Inferior parietal cortex (tissue), 1 donor: ENCODE results near the gene DZIP1L.
"Not testable (repeated sequence)": the region's sequence is repeated elsewhere in the genome, so short reads cannot be mapped to it uniquely, and the experiment has no call there.

Source experiments
- DNase-seq: peaks from one replicate; pipeline ENCODE4 v3.0.0-alpha.2; 2016; ENCODE audit errors: extremely low spot score

The DZIP1L gene

DNA sequence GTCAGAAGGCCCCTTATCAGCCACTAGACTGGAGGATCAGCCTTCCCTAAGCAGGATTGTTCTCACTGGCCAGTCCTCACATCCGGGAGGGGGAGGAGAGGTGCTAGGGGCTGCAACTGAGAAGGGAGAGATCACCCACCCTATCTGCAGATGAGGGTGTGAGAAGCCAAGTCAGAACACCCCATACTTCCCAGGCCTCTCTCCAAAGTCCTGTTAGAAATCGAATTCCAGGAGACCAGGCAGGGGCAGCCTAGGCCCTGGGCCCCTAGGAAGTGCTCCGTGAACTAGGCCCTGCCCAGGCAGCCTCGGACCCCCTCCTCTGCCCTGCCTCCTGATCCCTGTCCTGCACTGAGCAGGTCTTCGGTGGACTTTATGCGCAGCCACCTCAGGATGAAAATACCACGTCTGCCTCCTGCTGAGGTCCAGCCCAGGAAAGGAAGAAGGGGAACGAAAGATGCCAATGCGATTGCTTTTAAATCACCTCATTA lies 933 bp downstream of the DZIP1L start:
- DNase-seq, result no peak

DNA sequence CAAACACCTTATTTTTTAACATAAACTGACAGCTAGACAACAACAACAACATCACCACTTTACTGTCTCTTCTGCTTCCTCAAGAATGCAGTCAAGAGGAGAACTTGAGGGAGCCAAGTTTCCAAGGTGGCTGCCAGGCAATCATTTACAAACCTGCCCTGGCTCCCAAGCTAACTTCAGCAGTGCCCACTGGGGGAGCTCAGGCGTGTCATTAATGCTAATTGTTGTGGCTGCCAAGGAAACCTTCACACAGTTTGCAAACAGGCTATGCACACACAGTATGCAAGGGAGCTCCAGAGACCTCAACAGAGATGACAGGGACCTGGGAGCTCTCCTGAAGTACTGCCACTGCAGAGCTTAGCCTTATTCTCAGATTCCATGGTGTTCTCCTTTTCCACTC lies 2.1 kb downstream of the DZIP1L start:
- no peak for DNase-seq

DNA sequence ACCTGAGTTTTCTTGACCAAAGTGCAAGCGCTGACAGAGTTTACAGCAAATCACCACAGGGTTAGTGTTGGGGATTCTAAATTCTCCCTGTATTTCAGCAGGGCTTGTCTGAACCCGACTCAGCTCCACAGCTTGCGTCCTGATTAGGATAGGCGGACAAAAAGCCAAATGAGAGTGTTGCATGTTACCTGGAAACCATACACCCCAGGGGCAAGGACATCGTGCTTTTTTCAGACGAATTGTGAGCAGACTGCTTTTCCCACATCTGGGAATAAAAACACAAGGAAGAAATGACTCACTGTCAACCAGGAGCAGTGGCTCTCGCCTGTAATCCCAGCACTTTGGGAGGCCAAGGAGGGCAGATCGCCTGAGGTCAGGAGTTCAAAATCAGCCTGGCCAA lies 3.0 kb downstream of the DZIP1L start:
- no peak for DNase-seq

DNA sequence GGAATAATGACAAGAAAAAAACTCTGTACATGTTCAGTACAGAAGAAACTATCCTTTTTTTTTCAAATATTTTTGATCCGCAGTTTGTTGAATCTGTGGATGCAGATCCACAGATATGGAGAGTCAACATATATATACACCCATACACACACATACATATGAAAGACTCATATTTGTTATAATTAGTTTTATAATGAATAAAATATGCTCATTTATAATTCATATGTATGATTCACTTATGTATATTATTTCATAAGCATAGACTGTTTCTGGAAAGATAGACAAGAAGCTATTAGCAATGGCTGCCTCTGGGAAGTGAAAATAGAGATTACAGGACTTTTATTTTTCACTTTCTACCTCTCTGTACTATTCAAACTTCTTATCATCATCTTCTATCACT lies 9.8 kb downstream of the DZIP1L start:
- no peak for DNase-seq

DNA sequence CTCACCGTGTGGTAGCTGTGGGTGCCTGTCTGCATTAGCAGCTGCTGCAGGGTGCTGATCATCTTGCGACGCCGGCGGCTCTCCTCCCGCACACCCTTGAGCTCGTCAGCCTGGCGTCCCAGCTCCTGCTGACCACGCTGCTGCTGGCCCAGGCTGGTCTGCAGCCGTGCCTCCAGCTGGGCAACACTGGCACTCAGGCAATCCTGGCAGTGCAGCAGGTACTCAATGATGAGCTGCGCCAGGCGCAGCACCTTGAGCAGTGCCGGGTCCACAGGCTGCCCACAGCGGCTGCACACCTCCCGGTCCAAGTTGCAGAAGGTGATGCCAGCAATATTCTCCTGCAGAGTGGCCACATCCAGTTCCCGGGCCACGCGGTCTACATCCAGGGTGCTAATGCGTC lies 11.9 kb downstream of the DZIP1L start:
- no peak for DNase-seq

DNA sequence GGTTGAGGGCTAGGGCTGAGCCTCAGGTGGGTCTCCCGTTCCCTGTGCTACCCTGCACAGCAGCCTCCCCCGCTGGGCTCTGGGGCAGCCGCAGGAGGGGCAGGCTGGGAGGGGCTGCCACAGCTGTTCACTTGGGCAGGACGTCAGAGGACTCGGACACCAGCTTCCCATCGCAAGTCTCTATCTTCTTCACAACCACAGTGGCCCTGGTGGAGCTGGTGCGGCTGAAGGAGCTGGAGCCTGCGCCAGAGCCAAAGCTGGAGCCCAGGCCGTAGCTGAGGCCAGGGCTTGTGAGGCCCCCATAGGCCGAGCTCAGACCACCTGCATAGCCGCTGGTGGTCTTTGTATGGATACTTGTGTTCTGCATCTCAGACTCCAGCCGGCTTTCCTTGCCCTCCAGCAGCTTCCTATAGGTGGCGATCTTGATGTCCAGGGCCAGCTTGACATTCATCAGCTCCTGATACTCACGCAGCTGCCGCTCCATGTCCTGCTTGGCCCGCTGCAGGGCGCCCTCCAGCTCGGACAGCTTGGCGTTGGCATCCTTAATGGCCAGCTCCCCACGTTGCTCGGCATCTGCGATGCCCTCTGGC lies 14.0 kb downstream of the DZIP1L start:
- DNase-seq, result not testable (repeated sequence)

DNA sequence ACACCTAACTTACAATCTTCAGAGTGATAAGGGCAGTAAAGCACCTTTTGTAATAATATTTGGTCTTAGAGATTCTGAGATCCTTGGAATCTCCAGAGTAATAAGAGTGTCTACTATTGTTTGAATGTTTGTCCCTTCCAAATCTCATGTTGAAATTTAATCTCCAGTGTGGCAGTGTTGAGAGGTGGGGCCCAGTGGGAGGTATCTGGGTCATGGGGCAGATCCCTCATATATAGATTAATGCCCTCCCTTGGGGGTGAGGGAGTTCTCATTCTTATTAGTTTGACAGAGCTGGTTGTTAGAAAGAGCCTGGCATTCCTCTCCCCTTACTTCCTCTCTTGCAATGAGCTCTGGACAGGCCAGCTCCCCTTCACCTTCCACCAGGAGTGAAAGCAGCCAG lies 16.0 kb downstream of the DZIP1L start:
- DNase-seq, result no peak

DNA sequence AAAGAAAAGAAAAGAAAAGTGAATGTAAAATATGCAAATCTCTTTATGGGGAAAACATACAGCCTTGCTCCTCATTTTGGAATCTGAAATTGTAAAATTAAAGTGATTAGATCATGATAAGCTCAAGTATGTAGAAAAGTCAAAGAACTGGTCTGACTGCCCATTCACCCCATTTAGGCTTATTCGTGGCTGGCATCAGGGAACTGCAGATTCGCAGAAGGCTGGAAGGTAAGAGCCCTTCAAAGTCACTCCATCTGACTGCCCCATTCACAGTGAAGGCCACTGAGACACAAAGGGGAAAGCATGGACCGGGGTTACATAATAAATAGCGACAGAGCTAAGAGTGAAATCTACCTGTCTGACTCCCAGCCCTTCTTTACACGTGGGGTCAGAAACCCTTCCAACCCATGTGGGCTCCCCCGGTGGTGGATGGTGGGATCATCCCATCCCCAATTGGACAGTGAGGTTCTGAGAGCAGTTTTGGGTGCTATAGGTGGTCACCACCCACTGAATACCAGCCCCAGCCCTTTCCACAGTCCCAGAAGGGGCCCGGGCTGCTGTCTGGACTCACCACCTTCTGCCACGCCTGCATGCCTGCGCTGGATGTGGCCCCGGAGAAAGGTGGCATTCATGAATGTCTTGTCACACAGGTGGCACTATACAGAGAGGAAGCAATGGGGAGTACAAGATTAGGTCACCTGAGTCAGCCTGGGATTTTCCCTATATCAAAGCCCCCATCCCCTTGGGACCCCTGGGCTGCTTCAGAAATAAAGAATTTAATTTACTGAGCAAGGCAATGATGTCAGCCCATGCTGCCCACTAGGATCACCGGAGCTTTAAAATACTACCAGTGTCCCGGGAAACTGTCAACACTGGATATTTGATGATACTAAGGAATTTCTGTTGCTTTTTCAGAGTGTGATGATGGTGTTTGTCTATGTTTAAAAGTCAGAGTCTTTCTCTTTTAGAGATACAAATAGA lies 17.9 kb downstream of the DZIP1L start:
- no peak for DNase-seq

DNA sequence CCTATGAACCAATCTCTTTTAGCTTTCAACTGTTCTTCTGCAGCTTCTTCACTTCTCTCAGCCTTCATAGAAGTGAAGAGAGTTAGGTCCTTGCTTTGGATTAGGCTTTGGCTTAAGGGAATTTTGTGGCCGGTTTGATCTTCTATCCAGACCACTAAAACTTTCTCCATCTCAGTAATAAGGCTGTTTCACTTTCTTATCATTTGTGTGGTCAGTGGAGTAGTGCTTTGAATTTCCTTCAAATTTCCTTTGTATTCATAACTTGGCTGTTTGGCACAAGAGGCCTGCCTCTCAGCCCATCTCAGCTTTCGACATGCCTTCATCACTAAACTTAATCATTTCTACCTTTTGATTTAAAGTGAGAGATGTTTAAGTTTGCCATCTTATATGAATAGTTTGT lies 21.7 kb downstream of the DZIP1L start:
- no peak for DNase-seq

DNA sequence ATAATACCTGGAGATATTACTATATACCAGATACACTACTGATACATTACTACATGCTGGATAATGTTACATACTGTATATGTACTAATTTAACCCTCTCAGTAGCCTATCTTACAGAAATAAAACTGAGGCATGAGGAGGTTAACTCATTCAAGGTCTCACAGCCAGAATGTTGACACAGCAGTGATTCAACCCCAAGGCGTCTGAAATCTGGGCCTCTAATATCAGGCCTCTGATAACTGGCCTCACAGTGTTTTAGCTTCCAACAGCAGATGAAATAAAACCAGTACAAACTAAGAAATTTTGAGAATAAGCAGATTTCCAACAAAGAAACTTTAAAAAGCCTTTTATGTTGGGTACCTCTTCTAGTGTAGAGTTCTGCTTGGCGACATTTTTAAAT lies 23.4 kb downstream of the DZIP1L start:
- no peak for DNase-seq

DNA sequence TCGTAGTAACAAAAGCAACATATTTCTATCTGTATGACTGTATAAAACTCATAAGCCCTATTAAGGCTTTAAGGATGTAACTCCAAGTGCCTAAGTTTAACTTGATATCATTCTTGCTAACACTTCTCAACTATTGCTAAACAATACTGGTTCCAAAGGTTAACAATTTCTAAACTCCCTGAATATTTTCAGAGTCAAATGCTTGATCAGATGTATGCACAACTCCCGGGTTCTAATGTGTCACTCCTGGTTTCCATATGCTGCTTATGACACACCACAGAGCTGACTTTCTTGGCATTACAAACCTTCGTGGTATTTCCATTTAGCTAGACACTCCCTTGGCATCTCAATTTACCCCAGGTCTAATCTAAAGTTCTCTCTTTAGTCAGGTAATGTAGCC lies 26.3 kb downstream of the DZIP1L start:
- no peak for DNase-seq

DNA sequence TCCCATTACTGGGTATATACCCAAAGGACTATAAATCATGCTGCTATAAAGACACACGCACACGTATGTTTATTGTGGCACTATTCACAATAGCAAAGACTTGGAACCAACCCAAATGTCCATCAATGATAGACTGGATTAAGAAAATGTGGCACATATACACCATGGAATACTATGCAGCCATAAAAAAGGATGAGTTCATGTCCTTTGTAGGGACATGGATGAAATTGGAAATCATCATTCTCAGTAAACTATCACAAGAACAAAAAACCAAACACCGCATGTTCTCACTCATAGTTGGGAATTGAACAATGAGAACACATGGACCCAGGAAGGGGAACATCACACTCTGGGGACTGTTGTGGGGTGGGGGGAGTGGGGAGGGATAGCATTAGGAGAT lies 29.7 kb downstream of the DZIP1L start:
- DNase-seq, result not testable (repeated sequence)

DNA sequence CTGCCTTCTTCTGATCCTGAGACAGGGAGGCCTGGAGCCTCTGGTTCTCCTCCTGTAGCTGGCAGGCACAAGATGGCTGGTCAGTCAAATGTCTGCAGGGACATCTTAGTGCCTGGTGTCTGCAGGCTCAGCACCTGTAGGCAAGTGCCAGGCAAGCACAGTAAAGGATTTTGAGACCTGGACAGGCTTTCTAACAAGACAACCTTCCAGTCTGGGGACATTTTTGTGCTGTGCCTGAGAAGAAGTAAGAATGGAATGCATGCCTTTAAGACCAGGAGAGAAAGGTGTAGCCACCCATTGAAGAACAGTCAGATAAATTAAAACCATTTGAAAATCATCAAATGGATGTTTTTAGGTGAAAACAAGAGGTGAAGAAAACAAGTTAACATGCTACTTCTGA lies 31.2 kb downstream of the DZIP1L start:
- no peak for DNase-seq

DNA sequence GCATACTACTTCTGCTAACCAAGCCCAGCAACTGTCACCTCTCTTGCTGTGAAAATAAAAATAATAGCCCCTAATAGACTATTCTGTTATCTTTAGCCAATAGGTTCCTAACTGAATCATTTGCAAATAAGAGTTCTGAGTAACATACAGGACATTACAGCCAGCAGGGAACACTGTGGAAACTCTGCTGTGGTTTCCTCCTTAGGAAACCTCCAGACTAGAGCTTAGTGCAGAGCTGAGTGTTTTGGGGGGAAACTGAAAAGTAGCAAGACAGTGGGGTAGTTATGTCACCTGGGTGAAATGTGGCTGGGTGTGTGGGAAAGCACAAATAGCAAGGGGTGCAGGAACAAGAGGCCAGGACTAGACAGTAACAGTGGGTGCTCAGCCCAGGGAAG lies 32.4 kb downstream of the DZIP1L start:
- DNase-seq, result no peak

DNA sequence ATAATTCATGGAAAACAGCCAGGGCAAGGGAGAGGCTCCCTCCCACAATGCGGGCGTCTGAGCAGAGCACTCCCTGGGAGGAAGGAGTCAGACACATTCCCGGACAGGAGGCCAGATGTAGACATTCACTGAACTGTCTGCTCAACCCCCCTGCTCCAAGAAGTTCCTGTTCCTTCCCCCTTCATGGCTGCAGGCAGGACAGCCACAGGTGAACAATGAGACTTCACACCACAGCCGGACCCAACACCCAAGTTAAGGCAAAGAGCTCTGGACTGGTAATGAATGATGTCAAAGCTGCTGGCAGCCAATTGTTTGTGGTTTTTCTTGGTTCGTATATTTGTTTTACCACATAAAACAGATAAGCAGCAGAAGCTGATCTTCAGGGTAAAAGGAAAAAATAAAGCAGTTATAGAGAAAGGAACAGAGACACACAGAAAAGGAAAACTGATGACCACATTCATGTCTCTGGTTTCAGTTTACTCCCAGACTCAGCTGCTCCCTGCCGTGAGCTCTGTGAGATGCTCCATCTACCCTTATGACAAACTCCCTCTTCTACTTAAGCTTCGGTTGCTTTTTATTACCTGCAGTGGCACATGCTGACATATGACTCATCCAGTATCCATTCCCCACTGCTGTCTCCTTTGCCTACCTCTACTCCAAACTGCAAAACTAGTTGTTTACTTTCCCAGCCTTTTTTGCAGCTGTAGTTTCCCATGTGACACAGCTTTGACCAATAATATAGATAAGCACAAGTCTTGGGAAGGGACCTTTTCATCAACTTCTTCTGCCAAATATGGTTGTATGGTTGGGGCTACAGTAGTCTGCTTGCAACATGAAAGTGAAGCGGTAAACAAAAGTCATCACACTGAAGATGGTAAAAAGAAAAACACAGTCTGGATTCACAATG lies 33.1 kb downstream of the DZIP1L start:
- no peak for DNase-seq

DNA sequence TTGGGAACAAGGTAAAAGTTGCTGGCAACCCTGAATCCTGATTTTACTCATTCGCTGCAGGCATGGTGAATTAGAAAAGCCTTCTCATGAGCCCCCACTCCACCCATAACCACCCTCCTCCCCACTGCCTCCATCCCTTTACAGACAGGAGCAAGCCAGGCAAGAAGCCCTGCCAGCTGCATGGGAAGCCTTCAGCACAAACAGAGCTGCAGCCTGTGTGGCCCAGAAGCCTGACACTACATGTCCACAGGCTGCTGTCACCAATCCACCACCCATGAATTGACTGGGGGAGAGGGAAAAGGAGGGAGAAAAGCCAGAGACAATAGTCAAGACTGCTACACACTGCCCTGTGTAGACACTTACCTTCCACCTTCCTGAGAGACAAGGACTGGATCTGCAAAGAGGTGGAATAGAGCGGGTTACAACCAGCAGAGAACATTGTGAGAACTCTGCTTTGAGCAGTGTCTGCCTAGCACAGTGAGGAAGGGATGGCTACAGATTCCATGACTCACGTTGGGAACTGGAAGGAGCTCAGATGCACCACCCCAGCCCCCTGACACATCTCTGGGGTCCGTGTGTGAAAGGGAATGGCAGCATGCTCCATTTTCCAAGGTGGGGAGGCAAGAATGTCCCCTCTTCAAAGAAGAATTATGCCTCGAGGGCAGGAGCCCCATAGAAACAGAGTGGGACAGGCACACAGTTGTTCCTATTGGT lies 33.9 kb downstream of the DZIP1L start:
- no peak for DNase-seq

DNA sequence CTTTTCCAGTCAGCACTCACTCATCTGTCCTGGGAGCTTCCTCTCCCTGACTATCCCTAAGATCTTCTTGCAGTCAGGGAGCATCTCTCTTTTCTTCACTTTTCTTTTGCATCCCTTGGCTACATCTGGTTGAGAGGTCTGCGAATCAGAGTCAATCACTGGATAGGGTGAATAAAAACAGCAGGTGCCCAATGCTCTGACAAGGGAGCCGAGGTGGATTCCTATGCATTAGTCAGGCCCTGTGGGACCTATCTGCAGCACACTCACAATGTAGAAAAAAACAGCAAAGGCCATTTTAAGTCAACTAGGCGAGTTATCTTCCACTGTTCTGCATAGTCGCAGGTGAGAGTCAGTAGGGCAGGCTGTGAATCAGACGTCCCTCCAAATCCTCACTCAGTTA lies 35.5 kb downstream of the DZIP1L start:
- DNase-seq, result no peak

DNA sequence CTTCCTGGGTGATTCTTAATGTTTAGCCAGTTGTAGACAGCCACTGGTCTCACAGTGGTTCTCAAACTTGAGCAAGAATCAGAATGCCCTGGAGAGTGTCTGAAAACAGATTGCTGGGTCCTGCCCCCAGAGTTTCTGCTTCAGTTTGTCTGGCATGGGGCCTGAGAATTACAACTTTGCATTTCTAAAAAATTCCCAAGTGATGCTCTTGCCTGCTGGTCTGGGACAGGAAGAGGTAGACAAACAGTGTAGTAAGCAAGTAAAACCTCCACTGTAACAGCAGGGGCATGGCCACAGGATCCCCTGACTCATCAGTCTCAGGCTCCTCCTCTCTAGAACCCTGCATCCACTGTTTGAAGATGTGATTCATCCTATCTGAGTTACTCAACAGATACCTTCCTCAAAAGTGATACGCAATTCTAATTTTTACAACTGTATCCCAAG lies 36.5 kb downstream of the DZIP1L start:
- no peak for DNase-seq

DNA sequence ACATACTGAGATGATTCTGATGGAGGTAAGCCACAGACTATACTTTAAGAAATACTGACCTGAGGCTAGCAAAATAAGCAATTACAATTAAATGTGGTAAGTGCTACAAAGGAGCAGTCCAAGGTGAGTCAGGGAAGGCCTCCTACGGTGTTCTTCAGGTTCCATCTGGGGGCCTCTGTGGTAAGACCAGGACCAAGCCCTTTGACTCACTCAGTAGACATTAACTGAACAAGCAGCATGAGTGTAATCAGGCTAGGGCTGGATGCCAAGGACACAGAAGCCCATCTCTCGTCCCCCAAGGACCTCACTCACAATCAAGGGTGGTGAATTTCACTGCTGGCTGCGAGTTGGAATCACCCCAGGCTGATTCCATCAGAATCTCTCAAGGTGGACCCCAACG lies 37.3 kb downstream of the DZIP1L start:
- DNase-seq, result no peak

DNA sequence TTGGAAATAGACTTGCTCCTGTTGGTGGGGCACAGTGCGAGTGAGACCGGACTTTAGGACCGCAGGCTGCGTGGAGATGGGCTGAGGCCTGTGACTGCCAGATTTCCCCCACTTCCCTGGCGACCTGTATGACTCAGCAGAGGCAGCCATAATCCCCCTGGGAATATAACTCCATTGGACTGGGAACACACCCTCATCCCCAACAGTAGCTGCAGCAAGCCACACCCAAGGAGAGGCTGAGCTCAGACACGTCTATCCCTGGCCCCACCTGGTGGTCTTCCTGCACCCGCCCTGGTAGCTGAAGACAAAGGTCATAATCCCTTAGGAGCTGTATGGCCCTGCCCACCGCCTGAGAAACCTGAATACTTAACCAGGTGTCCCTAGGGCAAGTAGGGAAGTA lies 42.6 kb downstream of the DZIP1L start:
- DNase-seq, result no peak

DNA sequence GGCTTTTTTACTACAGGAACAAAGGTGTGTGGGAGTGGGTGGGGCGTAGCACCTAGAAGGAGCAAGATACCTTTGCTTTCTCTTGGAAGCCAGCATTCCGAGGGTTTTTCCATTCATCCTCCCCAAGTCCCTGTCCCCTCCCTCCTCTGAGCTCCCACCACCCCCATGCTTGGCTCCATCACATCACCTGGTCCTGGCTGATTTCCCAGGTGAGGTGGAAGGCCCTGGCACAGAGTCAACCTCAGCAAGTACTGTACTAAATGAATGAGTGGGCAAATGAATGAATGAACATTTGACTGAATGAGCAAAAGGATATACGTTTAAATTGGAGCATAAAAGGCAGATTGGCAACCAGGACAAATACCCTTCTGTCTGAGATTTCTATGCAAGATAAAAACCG lies 45.4 kb downstream of the DZIP1L start:
- no peak for DNase-seq
